ENCODE results near the gene RIPOR1.

RIPOR1 gene

DNA sequence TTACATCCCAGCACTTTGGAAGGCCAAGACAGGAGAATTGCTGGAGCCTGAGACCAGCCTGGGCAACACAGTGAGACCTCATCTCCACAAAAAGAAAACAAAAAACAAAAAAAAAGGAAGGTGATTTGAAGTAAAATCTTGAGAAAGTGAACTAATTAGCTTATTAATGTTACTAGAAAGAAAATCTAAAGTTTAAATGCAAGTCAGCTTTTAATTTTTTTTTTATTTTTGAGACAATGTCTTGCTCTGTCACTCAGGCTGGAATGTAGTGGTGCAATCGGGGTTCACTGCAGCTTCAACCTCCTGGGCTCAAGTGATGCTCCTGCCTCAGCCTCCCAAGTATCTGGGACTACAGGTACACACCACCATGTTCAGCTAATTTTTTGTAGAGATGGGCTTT lies 30.2 kb downstream of the RIPOR1 start:
- no peak for DNase-seq (ENCODE audit: low read depth in 3 of 3)

DNA sequence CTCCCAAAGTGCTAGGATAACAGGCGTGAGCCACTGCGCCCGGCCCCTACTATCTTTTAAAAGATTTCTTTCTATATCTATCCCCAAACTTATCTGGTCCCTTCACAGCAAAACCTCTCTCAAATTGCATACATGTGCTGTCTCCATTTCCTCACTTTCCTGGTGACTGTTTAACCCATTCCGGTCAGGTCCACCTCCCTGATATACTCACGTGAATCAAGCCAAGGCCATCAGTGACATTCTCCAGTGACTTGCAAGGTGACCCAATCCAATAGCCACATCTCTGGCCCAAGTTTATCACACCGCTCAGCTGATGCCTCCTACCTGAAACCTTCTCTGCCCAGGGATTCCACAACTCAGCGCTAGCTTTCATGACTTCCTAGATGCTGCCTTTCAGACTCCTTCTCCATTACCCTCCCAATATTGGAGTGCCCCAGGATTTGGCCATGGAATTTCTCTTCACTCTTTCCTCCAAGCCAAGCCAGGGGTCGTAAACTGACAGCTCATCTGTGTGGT lies 32.3 kb downstream of the RIPOR1 start:
- no peak for DNase-seq (ENCODE audit: low read depth in 3 of 3)

DNA sequence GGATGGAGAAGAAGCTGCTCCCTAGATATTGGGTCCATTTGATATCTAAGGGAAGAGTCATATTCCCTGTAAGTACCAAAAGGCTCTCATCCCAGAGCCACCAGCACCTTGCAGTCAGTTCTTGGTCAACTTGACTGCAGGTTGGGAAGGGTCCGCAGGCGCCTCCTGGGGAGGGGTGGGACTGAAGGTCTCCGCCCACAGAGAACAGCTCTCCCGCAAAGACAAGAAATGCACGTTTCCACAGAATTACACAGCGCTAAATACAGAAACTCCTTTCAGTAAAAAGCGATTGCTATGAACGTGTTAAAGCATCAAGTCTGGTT lies 32.8 kb downstream of the RIPOR1 start:
- no peak for DNase-seq (ENCODE audit: low read depth in 3 of 3)

GRCh38 chr16:67561824-67562525 lies 33.3 kb downstream of the RIPOR1 start:
- DNase-seq (ENCODE audit: low read depth in 3 of 3) = peak; percentile 93 to 95 (median 94)

- DNase-seq (ENCODE audit: low read depth in 3 of 3) = peak; percentile 71 to 79 (median 72)
Measured at GRCh38 chr16:67562526-67562917, 33.9 kb downstream of the RIPOR1 start, which contains the start of gene CTCF. CTCF (plus strand) TSS chr16:67562526; CDS start chr16:67610833, 48,307 bp downstream.

- peak in 2 of 3 experiments; percentile 40 to 48 for DNase-seq (ENCODE audit: low read depth in 3 of 3)
Measured at GRCh38 chr16:67562918-67563707, 34.5 kb downstream of the RIPOR1 start.

GRCh38 chr16:67563708-67564468 lies 35.3 kb downstream of the RIPOR1 start:
- DNase-seq (ENCODE audit: low read depth in 3 of 3) = no peak

- DNase-seq (ENCODE audit: low read depth in 3 of 3) = no peak
Measured at GRCh38 chr16:67565470-67566100, 37.0 kb downstream of the RIPOR1 start.

GRCh38 chr16:67571464-67571863 lies 42.8 kb downstream of the RIPOR1 start:
- no peak for DNase-seq (ENCODE audit: low read depth in 3 of 3)

GRCh38 chr16:67571981-67572431 lies 43.4 kb downstream of the RIPOR1 start:
- no peak for DNase-seq (ENCODE audit: low read depth in 3 of 3)

DNA sequence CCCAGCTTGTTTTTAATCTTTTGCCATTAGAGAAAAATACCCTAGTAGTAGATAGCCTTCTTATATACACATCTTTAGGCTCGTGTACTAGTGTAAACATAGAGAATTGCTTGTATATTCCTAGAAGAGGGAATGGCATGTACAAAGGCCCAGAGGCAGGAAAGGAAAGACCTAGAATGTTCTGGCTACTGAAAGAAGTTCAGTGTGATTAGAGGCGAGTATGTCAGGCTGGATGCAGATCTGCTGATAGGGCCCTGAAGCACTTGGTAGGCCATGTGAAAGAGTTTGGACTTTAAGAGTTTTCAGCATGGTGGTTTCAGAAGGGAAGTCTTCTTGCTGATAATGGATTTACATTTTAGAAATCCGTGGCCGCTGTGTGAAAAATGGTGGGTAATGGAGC lies 51.1 kb downstream of the RIPOR1 start:
- DNase-seq (ENCODE audit: low read depth in 3 of 3) = no peak

DNA sequence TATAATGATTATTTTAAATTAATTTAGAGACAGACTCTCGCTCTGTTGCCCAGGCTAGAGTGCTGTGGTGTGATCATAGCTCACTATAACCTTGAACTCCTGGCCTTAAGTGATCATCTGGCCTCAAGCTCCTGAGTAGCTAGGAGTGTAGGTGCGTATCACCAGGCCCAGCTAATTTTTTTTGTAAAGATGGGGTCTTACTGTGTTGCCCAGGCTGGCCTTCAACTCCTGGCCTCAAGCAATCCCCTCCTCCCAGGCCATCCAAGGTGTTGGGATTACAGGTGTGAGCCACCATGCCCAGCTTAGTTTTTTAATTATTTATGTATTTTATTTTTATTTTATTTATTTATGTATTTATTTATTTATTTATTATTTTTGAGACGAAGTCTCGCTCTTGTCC lies 51.6 kb downstream of the RIPOR1 start:
- DNase-seq (ENCODE audit: low read depth in 3 of 3) = no peak

GRCh38 chr16:67593288-67593687 lies 64.7 kb downstream of the RIPOR1 start:
- DNase-seq (ENCODE audit: low read depth in 3 of 3) = no peak

DNA sequence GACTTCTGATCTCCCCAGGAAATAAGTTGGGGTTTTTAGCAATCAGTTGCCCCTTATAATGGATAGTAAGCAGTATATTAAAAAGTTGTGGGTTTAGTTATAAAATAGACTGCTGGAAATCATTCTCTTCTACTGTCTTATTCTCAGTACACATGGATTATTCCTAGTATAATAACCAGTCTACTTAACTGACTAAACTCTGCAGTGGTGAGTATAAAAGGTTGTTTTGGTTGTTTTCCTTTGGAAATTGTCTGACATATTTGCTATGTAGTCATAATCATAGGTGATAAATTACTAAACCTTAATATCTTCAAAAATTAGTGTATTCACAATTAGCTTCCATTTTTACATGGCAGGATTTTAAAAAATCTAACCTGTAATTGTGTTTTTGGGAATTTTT lies 65.1 kb downstream of the RIPOR1 start:
- no peak for DNase-seq (ENCODE audit: low read depth in 3 of 3)

DNA sequence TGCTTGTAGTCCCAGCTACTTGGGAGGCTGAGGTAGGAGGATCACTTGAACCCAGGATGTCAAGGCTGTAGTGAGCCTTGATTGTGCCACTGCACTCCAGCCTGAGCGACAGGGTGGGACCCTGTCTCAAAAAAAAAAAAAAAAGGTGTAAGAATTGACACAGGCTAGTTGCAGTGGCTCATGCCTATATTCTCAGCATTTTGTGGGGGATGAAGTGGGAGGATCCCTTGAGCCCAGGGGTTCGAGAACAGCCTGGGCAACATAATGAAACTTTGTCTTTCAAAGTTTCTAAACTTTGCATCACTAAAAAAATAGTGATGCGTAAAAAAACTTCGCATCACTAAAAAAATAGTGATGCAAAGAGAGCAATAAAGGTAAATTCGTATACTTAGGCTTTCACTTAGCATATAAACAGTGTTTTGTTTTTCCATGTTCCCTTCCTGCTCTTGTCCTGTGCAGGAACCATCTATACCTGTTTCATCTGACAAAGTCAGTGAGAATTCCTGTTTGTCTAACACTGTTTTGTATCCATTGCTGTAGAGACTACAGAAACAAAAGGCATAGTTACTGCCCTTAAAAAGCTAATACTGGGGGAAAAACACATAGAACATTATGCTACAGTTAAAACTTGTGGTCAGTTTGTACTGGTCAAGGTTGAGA lies 65.8 kb downstream of the RIPOR1 start:
- no peak for DNase-seq (ENCODE audit: low read depth in 3 of 3)

GRCh38 chr16:67594956-67595355 lies 66.3 kb downstream of the RIPOR1 start:
- no peak for DNase-seq (ENCODE audit: low read depth in 3 of 3)
